KMS-11 (cell line): ENCODE results near the gene TCF4.

Experiments used
- H2AFZ ChIP-seq: fragments of 200-600 bp; sonication (generic); 2 replicates; pipeline ENCODE4 v1.6.1; 2016; ENCODE audit warnings: antibody characterized with exemption, mixed run types, low read depth
- H3K27ac ChIP-seq: fragments of 200-600 bp; sonication (generic); 2 replicates; pipeline ENCODE4 v1.6.1; 2016; ENCODE audit warnings: mild to moderate bottlenecking, mixed run types
- H3K27me3 ChIP-seq: fragments of 200-600 bp; sonication (generic); 2 replicates; pipeline ENCODE4 v1.6.1; 2017; ENCODE audit warnings: mild to moderate bottlenecking, low read depth, mixed run types, moderate library complexity; ENCODE audit not compliant: insufficient read depth
- H3K36me3 ChIP-seq: fragments of 200-600 bp; sonication (generic); 2 replicates; pipeline ENCODE4 v1.6.1; 2017; ENCODE audit warnings: mild to moderate bottlenecking, mixed run types; ENCODE audit not compliant: insufficient read depth
- H3K4me1 ChIP-seq: fragments of 200-600 bp; sonication (generic); 2 replicates; pipeline ENCODE4 v1.6.1; 2016; ENCODE audit warnings: mild to moderate bottlenecking, low read depth, mixed run types; ENCODE audit not compliant: poor library complexity, severe bottlenecking
- H3K4me2 ChIP-seq: fragments of 200-600 bp; sonication (generic); 2 replicates; pipeline ENCODE4 v1.7.0; 2016; ENCODE audit warnings: mild to moderate bottlenecking, mixed run types
- H3K4me3 ChIP-seq: fragments of 200-600 bp; sonication (generic); IDR thresholded peaks from 2 replicates; pipeline ENCODE4 v1.6.1; 2017; ENCODE audit warnings: low read depth, low read length, mixed read lengths; ENCODE audit not compliant: insufficient read depth
- H3K79me2 ChIP-seq: fragments of 200-600 bp; sonication (generic); 2 replicates; pipeline ENCODE4 v1.6.1; 2016; ENCODE audit warnings: low read depth, mixed run types; ENCODE audit not compliant: insufficient read depth
- H3K9ac ChIP-seq: fragments of 200-600 bp; sonication (generic); 2 replicates; pipeline ENCODE4 v1.6.1; 2016; ENCODE audit warnings: mild to moderate bottlenecking, mixed run types
- H4K20me1 ChIP-seq: fragments of 200-600 bp; sonication (generic); 2 replicates; pipeline ENCODE4 v1.6.1; 2016; ENCODE audit warnings: mild to moderate bottlenecking, mixed run types; ENCODE audit not compliant: insufficient read depth
- TF ChIP-seq, protein P1 (sequence below): fragments of 200-600 bp; sonication (generic); conservative IDR thresholded peaks from 2 replicates; pipeline ENCODE4 v1.6.1; 2017; ENCODE audit warnings: low read depth, mild to moderate bottlenecking, antibody characterized with exemption, low read length, moderate library complexity, mixed read lengths

Gene TCF4

DNA sequence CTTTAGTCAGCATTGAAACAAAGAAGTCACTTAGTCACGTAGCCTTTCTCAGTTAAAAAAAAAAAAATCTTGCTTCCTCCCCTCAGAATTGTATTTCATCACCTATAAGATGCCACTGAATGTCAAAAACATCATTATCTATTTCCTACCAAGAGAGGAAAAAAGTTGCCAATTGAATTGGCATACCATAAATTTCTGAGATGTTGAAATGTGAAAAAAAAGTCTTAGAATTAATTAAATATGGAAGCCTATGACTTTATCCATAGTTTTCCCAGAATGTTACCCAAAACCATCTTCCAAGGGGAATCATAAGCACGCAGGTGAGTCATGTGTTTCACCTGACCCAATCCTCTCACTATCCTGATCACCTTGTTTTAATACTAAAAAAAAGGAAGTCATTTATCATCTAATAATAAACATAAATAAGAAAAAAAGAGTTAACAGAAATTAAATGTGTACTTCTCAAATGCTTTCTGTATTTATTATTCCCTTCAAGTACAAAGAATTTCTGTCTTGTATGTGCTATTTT lies 205.7 kb downstream of the TCF4 start:
- H2AFZ ChIP-seq: no peak overlapping the region
- no peak overlapping the region for H3K9ac ChIP-seq
- H4K20me1 ChIP-seq: no peaks in the 10 kb centered on the region
- H3K79me2 ChIP-seq: peaks cover 20% of the 10 kb centered on the region; the same call in 1 of the 2 replicates
- peak overlapping the region; percentile 58 for H3K4me2 ChIP-seq
- H3K4me3 ChIP-seq: no peak overlapping the region
- TF ChIP-seq, protein P1, sequence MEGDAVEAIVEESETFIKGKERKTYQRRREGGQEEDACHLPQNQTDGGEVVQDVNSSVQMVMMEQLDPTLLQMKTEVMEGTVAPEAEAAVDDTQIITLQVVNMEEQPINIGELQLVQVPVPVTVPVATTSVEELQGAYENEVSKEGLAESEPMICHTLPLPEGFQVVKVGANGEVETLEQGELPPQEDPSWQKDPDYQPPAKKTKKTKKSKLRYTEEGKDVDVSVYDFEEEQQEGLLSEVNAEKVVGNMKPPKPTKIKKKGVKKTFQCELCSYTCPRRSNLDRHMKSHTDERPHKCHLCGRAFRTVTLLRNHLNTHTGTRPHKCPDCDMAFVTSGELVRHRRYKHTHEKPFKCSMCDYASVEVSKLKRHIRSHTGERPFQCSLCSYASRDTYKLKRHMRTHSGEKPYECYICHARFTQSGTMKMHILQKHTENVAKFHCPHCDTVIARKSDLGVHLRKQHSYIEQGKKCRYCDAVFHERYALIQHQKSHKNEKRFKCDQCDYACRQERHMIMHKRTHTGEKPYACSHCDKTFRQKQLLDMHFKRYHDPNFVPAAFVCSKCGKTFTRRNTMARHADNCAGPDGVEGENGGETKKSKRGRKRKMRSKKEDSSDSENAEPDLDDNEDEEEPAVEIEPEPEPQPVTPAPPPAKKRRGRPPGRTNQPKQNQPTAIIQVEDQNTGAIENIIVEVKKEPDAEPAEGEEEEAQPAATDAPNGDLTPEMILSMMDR: no peak
- no peaks in the 10 kb centered on the region for H3K27me3 ChIP-seq
- no peaks in the 10 kb centered on the region for H3K36me3 ChIP-seq
- peaks cover 41% of the 10 kb centered on the region for H3K4me1 ChIP-seq
- peak overlapping the region; percentile 68 for H3K27ac ChIP-seq

DNA sequence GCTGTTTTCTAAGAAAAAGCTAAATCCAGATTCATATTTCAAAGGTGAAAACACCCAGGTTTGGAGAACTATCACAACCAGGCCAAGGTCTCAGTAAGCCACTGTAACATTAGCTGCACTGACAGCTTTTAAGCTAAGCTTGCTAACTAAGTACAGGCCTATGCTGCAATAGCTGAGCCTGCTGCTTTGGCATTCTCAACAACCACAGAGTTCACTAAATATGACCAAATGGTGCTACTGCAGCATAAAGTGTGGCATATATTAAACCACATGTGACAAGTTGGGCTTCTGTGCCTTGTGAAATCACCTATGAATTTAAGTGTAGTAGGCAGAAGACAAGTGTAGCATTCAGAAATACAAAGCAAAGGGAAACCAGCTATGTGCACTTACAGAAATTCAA lies 206.7 kb downstream of the TCF4 start:
- H2AFZ ChIP-seq: no peak overlapping the region
- no peak overlapping the region for H3K4me3 ChIP-seq
- H4K20me1 ChIP-seq: no peaks in the 10 kb centered on the region
- H3K79me2 ChIP-seq: peaks cover 20% of the 10 kb centered on the region; the same call in 1 of the 2 replicates
- H3K27ac ChIP-seq: peak overlapping the region; percentile 68
- peak overlapping the region; percentile 58 for H3K4me2 ChIP-seq
- H3K27me3 ChIP-seq: no peaks in the 10 kb centered on the region
- H3K36me3 ChIP-seq: no peaks in the 10 kb centered on the region
- peak overlapping the region; percentile 27; the same call in 1 of the 2 replicates for H3K9ac ChIP-seq
- H3K4me1 ChIP-seq: peaks cover 51% of the 10 kb centered on the region
- TF ChIP-seq, protein P1: no peak

DNA sequence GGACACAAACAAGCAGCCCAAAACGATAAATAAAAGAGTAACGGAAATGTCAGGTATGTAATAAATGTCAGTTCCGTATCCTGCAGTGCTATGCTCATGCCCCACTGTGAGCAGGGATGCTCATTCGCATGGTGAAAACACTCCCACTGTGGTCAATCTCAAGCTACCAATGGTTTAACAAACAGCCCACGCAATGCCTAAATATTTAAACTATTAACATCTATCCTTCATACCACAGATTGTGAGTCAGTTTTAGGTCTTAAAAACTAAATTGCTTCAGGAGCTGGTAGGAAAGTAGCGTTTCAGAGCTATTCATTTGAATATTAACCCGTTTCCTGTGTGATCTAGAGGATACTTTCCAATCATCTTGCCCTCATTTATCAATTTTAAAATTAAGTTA lies 207.4 kb downstream of the TCF4 start:
- Histone ChIP-seq H3K9ac (no peak overlapping the region), H3K27me3 (no peaks in the 10 kb centered on the region), H4K20me1 (no peaks in the 10 kb centered on the region), H3K36me3 (no peaks in the 10 kb centered on the region), H3K27ac (peak overlapping the region; percentile 68), H3K79me2 (peaks cover 20% of the 10 kb centered on the region; the same call in 1 of the 2 replicates), H2AFZ (no peak overlapping the region), H3K4me2 (peak overlapping the region; percentile 58), H3K4me3 (no peak overlapping the region), H3K4me1 (peaks cover 58% of the 10 kb centered on the region)
- TF ChIP-seq, protein P1: no peak

DNA sequence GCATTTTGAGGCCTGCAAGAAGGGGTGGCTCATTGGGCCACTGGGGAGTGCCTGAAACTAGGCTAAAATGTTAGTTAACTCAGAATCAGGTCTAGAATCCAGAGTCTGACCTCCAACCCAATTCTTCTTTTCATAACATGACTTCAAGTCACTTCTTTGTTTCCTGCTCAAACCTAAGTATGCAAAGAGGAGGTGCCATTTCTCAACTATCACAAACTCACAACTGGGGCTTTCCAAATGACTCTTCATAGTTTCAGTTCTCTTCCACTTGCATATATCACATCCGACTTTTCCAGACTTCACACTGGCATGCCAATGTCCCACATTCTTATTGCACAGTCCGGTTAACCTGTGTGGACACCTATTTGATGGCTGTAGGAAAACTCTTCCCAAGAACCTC lies 211.6 kb downstream of the TCF4 start:
- Histone ChIP-seq H2AFZ (no peak overlapping the region), H4K20me1 (no peaks in the 10 kb centered on the region), H3K79me2 (peaks cover 13% of the 10 kb centered on the region; the same call in 1 of the 2 replicates), H3K27me3 (no peaks in the 10 kb centered on the region), H3K4me2 (peak overlapping the region; percentile 59), H3K4me3 (no peak overlapping the region), H3K36me3 (no peaks in the 10 kb centered on the region), H3K27ac (peak overlapping the region; percentile 76), H3K9ac (peak overlapping the region; percentile 31; the same call in 1 of the 2 replicates), H3K4me1 (peaks cover 65% of the 10 kb centered on the region)
- TF ChIP-seq, protein P1: no peak
